ENCODE results near the gene WDR72. TPM values are rescaled to one million over a fixed set of nuclear protein-coding genes. Genes with fewer than 3 reads are reported as not detected.

The WDR72 gene
- total and polyA plus RNA-seq, 2 experiments from 2014 or later = 0.99 to 1.9 TPM

GRCh38 chr15:53625260-53625659 lies 134.2 kb downstream of the WDR72 start:
- Histone ChIP-seq H3K36me3 (ENCODE audit: insufficient read depth) (no peaks in the 10 kb centered on the region), H3F3A (replicated peaks; ENCODE audit: low read depth) (no peaks in the 10 kb centered on the region), H3K27ac (ENCODE audit: low read depth) (peak overlapping the region; percentile 8; the same call in 1 of the 2 replicates), H3K4me1 (ENCODE audit: insufficient read depth) (no peaks in the 10 kb centered on the region), H3K4me2 (no peak overlapping the region), H3K79me2 (replicated peaks; ENCODE audit: insufficient read depth) (no peaks in the 10 kb centered on the region), H4K20me1 (replicated peaks; ENCODE audit: insufficient read depth) (no peaks in the 10 kb centered on the region), H3K9me2 (ENCODE audit: insufficient read depth) (no peaks in the 10 kb centered on the region), H3K27me3 (ENCODE audit: insufficient read depth) (no peaks in the 10 kb centered on the region), H3K4me3 (no peak overlapping the region), H2AFZ (no peak overlapping the region)
- Mint-ChIP-seq H3K4me1 (peaks cover 18% of the 10 kb centered on the region), H3K36me3 (ENCODE audit: low read depth) (peaks cover 7% of the 10 kb centered on the region; the same call in 1 of the 3 replicates), H3K4me3 (no peak overlapping the region), H3K27ac (peak overlapping the region; percentile 92), H3K9me3 (peaks cover 5% of the 10 kb centered on the region; the same call in 2 of the 3 replicates), H3K27me3 (ENCODE audit: insufficient read depth, low read depth, poor library complexity) (no peaks in the 10 kb centered on the region)
- DNase-seq (ENCODE audit: low spot score) (peak; percentile 73), ATAC-seq (peak; percentile 99)
- TF ChIP-seq ZNF462 (CRISPR knock-in tag; IDR thresholded peaks at IDR 0.05) (peak; percentile 89), REST (IDR thresholded peaks at IDR 0.05; ENCODE audit: unreplicated experiment) (no peak)

All from GM23338 (cell line).